Epithelial cell of prostate (primary cell): ENCODE measurements around the gene CST7.

Experiments used
- DNase-seq: peaks from one replicate; pipeline ENCODE4 v3.0.0-alpha.2; 2011; ENCODE audit warnings: low read depth, low spot score
- H3K27ac ChIP-seq: fragments of 450-650 bp; 2 replicates; pipeline ENCODE4 v1.5.1; 2017; ENCODE audit warnings: mild to moderate bottlenecking

CST7 gene

DNA sequence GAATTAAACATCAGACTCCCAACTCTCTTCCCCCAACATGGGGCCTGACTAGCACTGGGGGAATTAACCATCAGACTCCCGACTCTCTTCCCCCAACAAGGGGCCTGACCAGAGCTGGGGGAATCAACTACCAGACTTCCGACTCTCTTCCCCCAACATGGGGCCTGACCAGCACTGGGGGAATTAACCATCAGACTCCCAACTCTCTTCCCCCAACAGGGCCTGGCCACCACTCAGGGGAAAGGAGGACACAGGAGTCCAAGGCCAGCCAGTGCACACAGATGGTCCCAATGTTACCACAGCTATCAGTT, 13.1 kb downstream of the CST7 start:
- no peak overlapping the region for H3K27ac ChIP-seq
- no peak for DNase-seq

DNA sequence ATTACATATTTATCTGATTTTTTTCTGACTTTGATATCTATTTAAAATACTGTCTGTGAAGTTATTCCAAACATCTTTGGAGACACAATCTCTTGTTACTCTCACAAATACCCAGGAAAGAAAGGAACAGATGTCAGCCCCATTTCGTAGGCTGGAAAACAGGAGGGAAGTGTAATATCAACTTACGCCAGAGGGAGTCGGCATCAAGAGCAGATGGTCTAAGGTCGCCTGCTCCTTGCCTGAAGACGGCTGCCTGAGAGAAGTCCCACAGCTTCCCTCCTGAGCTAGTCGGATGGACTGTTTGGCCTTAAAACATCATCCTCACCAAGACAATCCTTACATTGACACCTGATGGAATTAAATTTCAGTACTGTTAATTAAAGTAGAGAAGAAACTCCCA, 13.4 kb downstream of the CST7 start:
- no peak overlapping the region for H3K27ac ChIP-seq

DNA sequence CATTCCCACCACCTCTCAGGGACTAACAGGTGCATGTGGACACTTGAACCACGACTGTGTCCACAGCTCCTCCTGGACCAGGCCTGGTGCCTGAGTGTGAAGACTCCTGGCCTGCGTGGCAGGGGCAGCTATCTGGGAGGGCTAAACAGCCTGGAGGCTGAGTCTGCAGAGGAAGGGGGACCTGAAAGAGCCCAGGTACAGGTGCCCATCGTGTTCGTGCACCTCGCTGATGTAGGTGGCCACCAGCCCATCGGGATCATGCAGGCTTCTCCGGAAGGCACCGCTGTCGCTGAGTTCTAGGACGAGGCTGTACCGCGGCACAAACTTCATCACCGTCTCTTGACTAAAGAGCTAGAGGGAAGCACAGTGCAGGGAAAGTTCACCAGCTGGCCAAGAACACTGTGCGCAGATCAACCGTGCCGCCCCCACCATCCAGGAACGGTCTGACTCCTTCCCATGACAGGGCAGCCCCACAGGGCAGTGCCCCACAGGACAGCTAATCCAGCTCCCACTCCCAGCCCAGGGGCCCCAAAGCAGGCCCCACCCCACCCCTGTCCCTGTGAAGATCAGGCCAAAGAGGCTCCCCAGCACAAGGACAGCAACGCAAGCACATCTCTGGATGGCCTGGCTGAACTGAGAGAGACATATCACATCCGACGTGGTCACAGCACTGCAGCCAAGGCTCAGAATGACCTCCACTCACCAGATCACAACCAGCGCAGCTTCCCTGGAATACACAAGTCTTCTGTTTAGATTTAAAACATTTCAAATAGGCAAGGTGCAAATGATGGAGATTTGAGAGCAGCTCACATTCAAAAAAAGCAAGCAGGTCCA, 14.8 kb downstream of the CST7 start:
- no peak for DNase-seq
- H3K27ac ChIP-seq = no peak overlapping the region

More for the DNA sequence above, 13.4 kb downstream of the CST7 start:
- no peak for DNase-seq

DNA sequence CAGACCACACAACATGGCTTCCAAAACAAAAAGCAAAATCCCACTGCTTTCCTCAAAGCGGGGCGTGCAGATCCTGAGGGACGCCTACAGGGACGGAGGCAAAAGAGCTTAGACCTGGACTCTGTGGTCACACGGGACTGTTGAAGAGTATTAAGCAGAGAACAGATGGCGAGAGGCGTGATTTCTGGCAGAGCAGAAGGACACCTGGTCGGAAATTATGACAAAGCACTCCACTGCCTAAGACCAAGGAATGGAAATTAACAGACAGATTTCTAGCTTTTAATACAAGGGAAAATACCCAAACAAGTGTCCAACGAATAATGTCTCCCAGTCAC, 15.4 kb downstream of the CST7 start:
- DNase-seq = no peak
- no peak overlapping the region for H3K27ac ChIP-seq

DNA sequence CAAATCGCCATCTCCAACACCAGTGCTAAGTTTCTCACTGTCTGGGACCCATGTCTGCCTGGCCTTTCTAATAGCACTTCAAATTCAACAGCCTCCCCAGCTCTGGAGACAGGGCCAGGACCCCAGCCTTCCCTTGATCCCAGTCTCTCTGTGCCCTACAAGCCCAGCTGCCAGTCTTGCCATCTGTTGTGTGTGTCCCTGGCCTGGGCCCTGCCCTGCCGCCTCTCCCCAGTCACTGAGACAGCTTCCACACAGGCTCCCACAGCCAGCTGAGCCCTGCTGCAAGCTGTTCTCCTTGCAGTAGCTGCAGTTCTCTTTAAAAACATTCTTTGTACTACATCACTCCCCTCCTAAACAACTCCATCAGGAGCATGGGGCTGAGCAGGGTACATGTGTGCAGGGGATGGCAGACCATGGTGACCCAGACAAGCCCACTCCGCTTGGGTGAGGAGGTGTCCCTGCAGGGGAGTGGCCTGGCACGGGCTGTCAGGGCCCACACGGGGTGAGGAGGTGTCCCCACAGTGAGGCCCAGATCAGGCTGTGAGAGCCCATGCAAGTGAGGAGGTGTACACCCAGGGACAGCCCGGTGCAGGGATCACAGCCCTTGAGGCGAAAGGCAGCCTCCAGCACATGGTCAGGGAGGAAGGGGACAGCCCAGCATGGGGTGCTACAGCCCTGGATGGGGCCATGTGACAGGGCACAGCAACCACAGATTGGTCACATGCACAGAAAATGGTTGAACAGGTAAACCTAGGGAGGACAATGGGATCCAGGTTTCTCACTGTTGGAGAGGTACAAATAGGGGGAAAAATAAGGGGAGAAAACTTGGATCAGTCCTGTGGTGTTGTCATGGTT, 16.2 kb downstream of the CST7 start:
- no peak overlapping the region for H3K27ac ChIP-seq

DNA sequence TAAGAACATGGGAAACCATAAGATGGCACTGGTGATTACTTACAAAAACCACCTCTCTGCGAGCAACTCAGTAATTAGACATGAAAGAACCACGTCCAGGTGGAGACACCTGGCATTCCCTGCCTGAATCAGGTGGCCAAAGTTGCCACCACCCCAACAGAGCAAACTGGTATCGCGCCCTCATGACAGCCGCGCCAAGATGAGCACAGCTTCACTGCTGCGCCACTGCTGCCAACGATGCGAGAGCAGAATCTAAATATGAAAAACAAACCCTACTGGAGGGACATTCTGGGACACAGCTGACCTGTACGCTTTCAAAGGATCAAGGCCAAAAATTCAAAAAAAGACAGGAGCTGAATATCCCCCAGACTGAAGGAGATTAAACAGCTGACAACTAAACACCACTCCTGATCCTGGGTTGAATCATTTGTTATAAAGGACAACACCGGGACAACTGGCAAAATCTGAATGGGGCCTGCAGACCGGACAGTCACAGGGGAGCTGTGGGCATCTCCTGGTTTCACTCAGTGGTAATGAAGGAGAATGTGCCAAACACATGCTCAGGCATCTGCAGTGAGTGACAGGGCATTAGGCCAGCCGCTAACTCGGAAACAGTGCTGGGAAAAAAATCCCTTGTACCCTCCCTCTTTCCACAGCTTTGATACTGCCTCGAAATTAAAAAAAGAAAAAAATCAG, 17.4 kb downstream of the CST7 start:
- H3K27ac ChIP-seq = no peak overlapping the region
- no peak for DNase-seq

More for the DNA sequence above, 16.2 kb downstream of the CST7 start:
- no peak for DNase-seq

DNA sequence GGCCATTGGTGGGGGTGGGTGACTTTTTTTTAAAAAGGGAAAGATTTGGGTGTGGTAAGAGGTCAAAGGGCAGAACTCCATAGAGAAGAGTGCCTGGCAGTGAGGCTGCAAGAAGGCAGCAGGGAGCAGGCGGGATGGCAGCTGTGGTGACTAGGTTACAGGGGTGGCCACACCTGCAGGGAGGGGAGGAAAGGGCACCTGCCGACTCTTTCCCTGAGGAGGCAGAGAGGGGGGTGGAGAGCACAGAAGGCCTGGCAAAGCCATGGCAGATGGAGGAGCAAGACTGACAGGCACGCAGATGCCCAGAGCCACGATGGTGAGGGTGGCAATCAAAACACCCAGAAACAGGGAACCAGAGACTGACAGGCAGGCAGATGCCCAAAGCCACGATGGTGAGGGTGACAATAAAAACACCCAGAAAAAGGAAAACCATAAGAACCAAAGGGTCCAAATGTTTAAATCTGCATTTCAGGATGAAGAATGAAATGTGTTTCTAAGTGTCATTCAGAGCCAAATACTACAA, 19.3 kb downstream of the CST7 start:
- no peak for DNase-seq
- no peak overlapping the region for H3K27ac ChIP-seq

DNA sequence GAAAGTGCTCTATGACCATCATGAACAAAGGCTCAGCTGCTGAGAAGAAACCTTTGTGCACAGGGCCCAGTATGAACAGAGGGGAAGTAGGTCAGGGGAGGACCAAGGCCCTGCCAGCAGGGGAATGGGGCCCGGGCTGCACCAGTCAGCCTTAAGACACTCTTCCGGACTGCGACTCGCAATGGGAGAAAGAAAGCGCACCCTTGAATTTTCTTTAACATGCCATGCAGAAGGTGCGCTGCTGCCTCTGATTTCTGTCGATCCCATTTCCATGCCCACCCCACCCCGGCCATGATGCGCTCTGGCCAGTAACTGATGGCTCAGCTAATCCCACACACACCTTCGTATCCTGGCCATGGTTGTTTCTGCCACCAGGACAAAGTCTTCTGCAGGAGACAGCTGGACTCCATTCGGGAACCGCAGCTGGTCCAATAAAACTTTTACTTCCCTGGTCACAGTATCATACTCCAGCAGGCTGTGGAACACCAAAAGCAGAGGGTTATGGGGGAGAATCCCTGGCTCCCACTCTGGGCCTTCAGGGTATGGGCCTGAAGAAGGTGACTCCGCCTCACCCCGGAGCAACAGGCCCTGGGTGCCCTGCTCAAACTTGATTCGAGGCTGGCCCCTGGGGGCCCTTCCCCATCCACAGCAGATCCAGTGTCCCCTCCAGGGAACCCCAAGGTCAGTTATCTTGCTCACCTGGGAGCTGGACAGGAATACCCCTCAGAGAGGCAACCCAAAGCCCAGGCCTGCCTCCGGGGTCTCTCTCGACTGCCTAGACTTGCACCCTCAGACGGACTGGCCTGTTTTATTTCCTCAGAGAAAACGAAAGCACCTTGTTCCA, 20.3 kb downstream of the CST7 start:
- H3K27ac ChIP-seq = no peak overlapping the region
- DNase-seq = no peak

DNA sequence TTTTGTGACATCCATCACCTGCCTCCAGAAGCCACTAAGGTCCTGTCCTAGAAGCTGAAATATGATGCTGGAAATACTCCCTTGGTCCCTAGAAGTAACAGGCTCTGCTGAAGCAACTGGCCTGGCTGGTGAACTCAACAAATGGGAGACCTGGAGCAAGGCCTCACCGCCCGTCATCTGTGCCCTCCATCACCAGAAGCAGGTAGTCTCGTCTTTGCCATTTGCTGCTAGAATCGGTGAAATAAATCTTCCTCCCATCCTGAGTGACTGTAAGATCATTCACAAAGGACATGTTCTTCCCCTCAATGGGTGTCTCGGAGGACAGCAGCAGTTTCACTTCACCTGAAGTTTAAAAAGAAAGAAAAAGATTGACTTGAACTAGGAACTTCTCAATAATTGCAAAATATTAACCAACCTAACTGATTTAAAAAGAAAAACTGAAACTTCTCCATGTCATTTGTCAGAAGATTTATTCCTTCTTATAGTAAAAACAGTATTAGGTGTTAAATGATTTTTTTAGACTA, 21.0 kb downstream of the CST7 start:
- no peak overlapping the region for H3K27ac ChIP-seq
- no peak for DNase-seq

DNA sequence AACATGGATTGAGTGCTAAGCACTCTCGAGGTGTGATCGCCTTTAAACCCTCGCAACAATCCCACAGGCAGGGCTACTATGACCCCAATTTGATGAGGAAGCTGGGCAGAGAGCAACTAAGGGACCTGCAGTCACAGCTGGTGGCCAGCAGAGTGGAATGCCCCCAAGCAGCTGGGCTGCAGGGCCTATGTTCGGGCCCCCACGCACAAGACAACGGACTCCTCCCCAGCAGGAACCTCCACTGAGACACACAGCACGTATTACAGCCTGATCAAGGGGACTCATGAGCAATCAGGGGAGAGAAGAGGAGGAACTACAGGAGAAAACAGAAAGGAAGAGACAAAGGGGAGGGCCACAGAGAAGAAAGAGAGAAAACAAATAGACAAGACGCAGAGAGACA, 21.7 kb downstream of the CST7 start:
- DNase-seq = no peak
- no peak overlapping the region for H3K27ac ChIP-seq

DNA sequence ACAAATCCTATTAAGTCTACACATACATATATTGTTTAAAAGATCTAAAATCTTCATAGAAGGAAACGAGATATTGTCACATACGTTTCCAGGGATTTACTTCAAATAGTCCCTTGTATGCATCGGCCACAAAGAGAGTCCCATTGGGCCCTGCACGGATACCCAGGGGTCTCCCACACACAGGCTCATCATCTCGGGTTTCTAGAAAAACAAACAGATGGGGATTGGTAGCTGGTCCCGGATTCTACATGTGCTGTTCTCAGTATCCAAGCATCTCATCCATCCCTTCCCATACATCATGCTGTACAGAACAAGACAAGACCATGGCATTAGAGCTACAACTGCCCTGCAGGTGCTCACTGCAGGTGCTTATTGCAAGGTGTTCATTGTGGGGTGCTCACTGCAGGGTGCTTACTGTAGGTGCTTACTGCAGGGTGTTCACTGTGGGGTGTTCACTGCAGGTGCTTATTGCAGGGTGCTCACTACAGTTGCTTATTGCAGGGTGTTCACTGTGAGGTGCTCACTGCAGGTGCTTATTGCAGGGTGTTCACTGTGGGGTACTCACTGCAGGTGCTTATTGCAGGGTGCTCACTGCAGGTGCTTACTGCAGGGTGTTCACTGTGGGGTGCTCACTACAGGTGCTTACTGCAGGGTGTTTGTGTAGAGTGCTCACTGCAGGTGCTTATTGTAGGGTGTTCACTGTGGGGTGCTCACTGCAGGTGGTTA, 22.5 kb downstream of the CST7 start:
- no peak for DNase-seq

DNA sequence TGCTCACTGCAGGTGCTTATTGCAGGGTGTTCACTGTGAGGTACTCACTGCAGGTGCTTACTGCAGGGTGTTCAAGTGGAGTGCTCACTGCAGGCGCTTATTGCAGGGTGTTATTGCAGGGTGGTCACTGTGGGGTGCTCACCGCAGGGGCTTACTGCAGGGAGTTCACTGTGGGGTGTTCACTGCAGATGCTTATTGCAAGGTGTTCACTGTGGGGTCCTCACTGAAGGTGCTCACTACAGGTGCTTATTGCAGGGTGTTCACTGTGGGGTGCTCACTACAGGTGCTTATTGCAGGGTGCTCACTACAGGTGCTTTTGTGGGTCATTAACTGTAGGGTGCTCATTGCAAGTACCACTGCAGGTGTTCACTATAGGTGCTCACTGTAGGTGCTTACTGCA, 23.3 kb downstream of the CST7 start:
- no peak overlapping the region for H3K27ac ChIP-seq
- DNase-seq = no peak

More for the DNA sequence above, 22.5 kb downstream of the CST7 start:
- no peak overlapping the region for H3K27ac ChIP-seq

DNA sequence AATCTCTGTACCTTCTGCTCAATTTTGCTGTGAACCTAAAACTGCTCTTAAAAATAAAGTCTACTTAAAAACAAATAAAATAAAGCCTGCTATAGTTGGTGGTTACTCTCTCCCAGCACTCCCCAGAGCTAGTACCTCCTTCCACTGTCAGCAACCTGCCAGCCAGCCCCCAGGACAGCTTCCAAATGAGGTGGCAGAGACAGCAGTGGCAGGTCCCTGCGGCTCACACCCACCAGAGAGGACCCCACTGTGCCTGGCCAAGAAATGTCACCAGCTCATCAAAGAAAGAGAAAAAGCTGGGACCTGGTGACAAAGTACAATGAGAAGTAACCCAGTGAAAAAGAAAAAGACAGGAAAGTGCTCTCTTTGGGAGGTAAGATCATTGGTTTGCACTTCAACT, 28.3 kb downstream of the CST7 start:
- no peak overlapping the region for H3K27ac ChIP-seq
- DNase-seq = no peak

DNA sequence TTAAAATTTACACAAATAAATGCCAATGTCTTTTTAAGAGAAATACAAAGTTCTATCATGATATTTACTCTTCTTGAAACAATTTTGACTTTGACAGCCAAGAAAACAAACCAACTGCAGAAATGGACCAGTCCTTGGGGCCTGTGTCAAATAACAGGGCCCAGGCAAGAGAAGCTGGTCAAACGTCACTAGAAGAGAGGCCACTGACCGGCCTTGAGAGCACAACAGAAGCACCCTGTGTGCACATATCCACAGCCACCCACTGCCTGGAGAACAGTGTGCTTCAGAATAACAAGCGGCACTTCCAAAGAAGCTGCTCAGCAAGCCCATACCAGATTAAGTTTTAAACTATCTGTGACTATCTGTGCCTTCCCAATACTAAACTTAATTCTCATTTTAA, 28.7 kb downstream of the CST7 start:
- no peak for DNase-seq
- no peak overlapping the region for H3K27ac ChIP-seq

DNA sequence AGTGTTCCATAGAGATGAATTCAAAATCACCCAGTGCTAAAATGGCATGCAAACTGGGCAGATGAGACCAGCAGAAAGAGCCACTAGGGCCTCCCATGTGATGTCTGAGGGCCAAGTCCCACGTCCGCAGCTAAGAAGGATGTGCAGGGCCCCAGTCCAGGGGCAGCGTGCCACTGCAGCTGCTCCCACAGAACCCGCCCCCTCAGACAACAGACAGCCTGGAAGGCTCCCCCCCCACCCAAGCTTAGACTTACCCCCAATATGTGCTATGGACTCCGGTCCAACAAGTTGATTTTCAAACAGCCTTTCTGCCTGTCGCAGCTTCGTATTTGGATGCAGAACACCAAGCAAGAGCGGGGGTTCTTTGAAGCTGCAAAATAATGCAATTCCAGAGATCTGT, 29.4 kb downstream of the CST7 start:
- no peak overlapping the region for H3K27ac ChIP-seq
- no peak for DNase-seq

DNA sequence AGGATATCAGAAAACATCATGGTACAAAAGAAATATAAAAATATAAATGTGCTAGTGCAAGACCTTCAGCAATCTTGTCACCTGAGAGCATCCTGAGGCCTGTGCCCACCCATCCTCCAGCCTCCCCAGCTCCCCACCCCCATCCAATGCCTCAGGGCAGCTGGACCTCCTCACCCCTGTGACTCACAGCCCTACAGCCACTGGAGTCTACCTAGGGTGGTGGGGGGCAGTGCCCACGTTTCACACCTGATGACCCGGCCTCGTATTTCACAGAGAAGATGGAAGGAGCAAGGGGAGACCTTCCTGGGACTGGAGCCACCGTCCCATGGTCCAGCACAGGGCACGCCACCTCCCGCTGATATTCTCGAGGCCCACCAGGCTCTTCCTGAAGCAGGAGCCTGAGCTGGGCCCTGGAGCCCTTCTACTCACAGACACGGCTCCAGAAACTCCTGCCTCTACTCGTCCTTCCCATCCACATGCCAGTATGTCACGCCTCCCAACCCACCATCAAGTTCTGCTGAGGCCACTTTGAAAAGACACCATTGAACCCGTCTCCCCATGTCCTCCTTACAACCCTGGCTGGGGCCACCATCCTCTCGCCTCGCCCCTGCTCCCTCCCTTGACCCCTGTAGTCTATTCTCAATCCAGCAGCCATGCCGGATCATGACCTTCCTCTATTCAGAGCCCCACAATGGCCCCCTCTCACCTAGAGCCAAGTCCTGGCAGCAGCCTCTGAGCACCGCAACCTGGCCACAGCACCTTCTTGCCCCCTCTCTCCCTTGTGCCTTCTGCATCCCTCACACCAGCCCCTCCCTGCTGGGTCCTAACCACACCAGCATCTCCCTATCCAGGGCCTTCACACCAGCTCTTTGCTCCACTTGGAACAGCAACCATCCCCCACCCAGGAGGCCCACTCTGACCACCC, 30.2 kb downstream of the CST7 start:
- H3K27ac ChIP-seq = no peak overlapping the region
- DNase-seq = no peak

DNA sequence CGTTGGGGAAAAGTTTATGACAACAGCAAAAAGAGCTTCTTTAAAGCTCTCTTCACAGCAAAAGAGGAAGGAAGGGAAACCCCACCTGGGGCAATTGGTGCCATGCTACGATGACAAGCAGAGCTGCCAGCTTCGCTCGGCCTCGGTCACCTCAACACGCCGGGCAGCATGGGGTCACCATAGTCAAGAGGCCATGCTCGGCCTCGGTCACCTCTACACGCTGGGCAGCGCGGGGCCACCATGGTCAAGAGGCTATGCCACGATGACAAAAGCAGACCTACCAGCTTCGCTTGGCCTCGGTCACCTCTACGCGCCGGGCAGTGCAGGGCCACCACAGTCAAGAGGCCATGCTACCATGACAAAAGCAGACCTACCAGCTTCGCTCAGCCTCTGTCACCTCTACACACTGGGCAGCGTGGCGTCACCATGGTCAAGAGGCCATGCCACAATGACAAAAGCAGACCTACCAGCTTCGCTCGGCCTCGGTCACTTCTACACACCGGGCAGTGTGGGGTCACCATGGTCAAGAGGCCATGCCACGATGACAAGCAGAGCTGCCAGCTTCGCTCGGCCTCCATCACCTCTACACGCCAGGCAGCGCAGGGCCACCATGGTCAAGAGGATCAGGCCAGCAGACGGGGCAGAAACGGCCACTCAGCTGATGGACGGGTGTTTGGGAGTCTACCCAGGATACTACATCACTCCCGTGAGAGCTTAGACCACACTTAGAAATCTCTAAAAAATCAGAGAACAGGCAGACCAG, 31.4 kb downstream of the CST7 start:
- no peak for DNase-seq
- H3K27ac ChIP-seq = no peak overlapping the region
